ENCODE results near the gene SULT1B1.
"Not testable (repeated sequence)": the region's sequence is repeated elsewhere in the genome, so short reads cannot be mapped to it uniquely, and the experiment has no call there.

SULT1B1 gene

GRCh38 chr4:69773484-69773883 is 13.1 kb upstream of the SULT1B1 start:
- no peak for DNase-seq (ENCODE audit: low spot score)
- ChIA-PET CTCF (interaction anchor here (1.1 kb wide), 1 partner anchor 50 kb away, joined by 3 read pairs; no protein-coding TSS in a partner anchor), POLR2A (ENCODE audit: low non-redundant PET) (no interaction called here)
- no peak for TF ChIP-seq CTCF (conservative IDR thresholded peaks at IDR 0.05; ENCODE audit: low read depth)
- no peak overlapping the region for H3K27ac ChIP-seq

- POLR2A ChIA-PET (ENCODE audit: low non-redundant PET); CTCF ChIA-PET; H3K27ac ChIP-seq; DNase-seq (ENCODE audit: low spot score): not testable (repeated sequence)
These were observed 8.1 kb upstream of the SULT1B1 start for GRCh38 chr4:69768554-69768953.

- POLR2A ChIA-PET (ENCODE audit: low non-redundant PET), result no interaction called here
- DNase-seq (ENCODE audit: low spot score), result no peak
- H3K27ac ChIP-seq, result no peak overlapping the region
- CTCF ChIA-PET, result interaction anchor here (0.5 kb wide), 1 partner anchor 32 kb away, joined by 3 read pairs; no protein-coding TSS in a partner anchor
- TF ChIP-seq CTCF (conservative IDR thresholded peaks at IDR 0.05; ENCODE audit: low read depth), result no peak
These were observed 5.3 kb upstream of the SULT1B1 start for GRCh38 chr4:69765751-69766150.

- no peak for TF ChIP-seq CTCF (conservative IDR thresholded peaks at IDR 0.05; ENCODE audit: low read depth)
- ChIA-PET CTCF (no interaction called here), POLR2A (ENCODE audit: low non-redundant PET) (no interaction called here)
- no peak overlapping the region for H3K27ac ChIP-seq
- no peak for DNase-seq (ENCODE audit: low spot score)
These were observed 3.9 kb upstream of the SULT1B1 start for GRCh38 chr4:69764311-69764710.

- CTCF ChIA-PET, result no interaction called here
- POLR2A ChIA-PET (ENCODE audit: low non-redundant PET), result no interaction called here
- TF ChIP-seq CTCF (conservative IDR thresholded peaks at IDR 0.05; ENCODE audit: low read depth), result no peak
- no peak for DNase-seq (ENCODE audit: low spot score)
- H3K27ac ChIP-seq, result no peak overlapping the region
These were observed 2.8 kb upstream of the SULT1B1 start for GRCh38 chr4:69763233-69763632.

GRCh38 chr4:69759189-69759604 is 1.2 kb downstream of the SULT1B1 start:
- no peak for TF ChIP-seq CTCF (conservative IDR thresholded peaks at IDR 0.05; ENCODE audit: low read depth)
- ChIA-PET POLR2A (ENCODE audit: low non-redundant PET) (no interaction called here), CTCF (no interaction called here)
- no peak overlapping the region for H3K27ac ChIP-seq
- no peak for DNase-seq (ENCODE audit: low spot score)

GRCh38 chr4:69757464-69757863 is 3.0 kb downstream of the SULT1B1 start:
- POLR2A ChIA-PET (ENCODE audit: low non-redundant PET), result interaction anchor here (0.5 kb wide), 1 partner anchor 51 kb away, joined by 7 read pairs; no protein-coding TSS in a partner anchor
- TF ChIP-seq CTCF (conservative IDR thresholded peaks at IDR 0.05; ENCODE audit: low read depth), result no peak
- H3K27ac ChIP-seq, result no peak overlapping the region
- DNase-seq (ENCODE audit: low spot score), result no peak
- CTCF ChIA-PET, result interaction anchor here (1.0 kb wide), 1 partner anchor 123 kb away, joined by 3 read pairs; no protein-coding TSS in a partner anchor
